Measurements from ENCODE around the gene PAGR1. TPM values are rescaled to one million over a fixed set of nuclear protein-coding genes. Genes with fewer than 3 reads are reported as not detected.

The PAGR1 gene
- total RNA-seq, 1 donor from 2014 or later, result 15.6 TPM

DNA sequence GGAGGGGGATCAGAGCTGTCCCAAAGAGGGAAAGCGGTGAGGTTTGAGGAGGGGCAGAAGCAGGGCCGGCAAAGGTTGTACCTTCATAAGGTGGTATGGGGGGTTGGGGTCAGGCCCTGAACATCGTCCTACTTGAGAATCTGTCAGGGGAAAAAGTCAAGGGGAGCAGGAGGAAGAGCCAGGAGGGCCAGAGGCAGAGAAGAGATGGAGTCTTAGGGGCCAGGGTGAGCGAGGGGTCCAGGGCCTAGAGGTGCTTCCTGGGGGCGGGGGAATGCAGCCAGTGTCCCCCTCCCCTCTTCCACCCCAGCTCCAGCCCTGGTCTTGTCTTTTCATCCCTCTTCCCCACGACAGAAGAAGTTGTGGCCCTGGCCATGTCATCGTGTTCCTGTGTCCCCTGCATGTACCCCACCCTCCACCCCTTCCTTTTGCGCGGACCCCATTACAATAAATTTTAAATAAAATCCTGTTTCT lies 5.2 kb upstream of the PAGR1 start:
- DNase-seq (ENCODE audit: low spot score), result no peak
- intact Hi-C loops (cut with DNase I), result no loop called here

DNA sequence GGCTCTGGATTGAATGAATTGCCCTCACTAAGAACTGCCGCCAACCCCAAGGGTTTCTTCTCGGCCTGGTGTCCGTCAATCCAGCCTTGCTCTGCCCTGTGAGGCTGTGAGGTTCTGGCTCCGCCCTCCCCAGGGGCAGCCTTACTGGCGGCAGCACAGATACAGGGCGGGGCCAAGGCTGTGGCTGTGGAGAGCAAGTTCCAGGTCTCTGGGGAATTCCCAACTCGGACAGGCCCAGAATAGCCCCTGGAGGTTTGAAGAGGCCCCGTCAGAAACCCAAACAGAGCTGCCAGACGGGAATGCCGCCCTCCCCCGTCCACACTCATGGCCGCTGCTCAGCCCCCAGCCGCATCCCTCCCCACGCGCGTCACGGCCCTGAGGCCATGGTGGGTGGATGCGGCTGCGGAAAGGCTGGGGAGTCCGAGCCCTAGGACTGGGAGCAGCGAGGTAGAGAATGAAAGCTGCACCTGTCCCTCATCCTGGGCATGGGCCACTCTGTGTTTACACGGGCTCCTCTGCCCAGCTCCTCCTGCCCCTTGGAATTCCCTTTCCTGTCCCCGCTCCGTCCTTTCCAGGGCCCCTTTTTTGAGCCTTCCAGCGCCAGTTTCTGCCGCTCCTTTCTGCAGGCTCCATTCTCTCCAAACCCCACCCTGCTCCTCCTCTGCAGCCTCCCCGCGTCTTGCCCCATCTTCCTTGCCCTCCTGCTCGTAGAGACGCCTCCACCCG lies 4.6 kb upstream of the PAGR1 start:
- DNase-seq (ENCODE audit: low spot score), result peak; percentile 98
- intact Hi-C loops (cut with DNase I), result no loop called here

DNA sequence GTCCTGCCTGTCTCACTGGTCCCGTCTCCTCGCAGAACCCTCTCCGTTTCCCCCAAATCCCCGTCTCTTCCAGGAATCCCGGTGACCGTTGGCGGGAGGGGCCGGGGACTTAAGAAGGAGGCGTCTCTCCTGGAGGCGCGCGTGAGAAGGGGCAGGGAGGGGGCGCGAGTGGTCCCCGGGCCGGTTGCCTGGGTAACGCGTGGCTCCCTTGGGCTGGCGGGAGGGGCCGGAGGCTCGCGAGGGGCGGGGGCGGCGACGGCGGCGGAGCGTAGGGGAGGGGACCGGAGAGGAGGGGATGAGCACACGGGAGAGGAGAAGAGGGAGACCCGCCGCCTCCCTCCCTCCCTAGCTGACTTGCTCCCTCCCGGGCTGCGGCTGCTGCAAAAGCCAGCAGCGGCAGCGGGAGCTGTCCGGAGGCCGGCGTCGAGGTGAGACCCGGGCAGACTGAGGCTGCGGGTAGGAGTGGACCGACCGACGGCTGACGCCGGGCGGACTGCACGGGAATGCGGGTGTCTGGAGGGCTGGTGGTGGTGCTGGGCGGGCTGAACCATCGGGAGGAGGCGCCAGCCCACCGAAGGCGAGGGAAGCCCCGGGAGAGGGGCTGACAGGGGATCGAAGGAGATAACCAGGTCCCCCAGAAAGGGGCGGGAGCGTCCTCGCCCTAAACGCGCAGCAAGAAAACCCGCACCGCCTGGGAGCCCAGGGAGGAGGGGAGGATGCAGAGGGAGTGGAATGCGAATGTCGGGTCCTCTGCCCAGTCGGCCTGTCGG lies 3.9 kb upstream of the PAGR1 start, which contains the start of gene PRRT2:
Gene PRRT2, plus strand, starts transcription at position 298 of the 770 bp plus-strand sequence. CDS start 862 bp downstream, outside the sequence.
- DNase-seq (ENCODE audit: low spot score), result no peak
- intact Hi-C loops (cut with DNase I), result no loop called here

DNA sequence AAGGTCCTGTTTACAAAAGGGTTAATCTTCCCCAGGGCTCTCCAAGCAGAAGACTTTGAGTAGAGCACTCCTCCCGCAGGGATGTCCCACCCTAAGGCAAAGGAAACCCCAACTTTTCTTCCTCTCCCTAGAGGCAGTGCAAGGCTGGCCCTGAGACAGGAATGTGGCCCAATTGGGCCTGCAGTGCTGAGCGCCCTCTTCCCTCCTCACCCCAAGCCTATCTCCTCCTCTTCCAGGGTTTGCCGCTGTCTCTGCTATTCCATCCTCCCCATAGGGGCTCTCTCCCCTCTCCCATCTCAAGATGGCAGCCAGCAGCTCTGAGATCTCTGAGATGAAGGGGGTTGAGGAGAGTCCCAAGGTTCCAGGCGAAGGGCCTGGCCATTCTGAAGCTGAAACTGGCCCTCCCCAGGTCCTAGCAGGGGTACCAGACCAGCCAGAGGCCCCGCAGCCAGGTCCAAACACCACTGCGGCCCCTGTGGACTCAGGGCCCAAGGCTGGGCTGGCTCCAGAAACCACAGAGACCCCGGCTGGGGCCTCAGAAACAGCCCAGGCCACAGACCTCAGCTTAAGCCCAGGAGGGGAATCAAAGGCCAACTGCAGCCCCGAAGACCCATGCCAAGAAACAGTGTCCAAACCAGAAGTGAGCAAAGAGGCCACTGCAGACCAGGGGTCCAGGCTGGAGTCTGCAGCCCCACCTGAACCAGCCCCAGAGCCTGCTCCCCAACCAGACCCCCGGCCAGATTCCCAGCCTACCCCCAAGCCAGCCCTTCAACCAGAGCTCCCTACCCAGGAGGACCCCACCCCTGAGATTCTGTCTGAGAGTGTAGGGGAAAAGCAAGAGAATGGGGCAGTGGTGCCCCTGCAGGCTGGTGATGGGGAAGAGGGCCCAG lies 3.0 kb upstream of the PAGR1 start:
- DNase-seq (ENCODE audit: low spot score), result no peak
- intact Hi-C loops (cut with DNase I), result no loop called here

DNA sequence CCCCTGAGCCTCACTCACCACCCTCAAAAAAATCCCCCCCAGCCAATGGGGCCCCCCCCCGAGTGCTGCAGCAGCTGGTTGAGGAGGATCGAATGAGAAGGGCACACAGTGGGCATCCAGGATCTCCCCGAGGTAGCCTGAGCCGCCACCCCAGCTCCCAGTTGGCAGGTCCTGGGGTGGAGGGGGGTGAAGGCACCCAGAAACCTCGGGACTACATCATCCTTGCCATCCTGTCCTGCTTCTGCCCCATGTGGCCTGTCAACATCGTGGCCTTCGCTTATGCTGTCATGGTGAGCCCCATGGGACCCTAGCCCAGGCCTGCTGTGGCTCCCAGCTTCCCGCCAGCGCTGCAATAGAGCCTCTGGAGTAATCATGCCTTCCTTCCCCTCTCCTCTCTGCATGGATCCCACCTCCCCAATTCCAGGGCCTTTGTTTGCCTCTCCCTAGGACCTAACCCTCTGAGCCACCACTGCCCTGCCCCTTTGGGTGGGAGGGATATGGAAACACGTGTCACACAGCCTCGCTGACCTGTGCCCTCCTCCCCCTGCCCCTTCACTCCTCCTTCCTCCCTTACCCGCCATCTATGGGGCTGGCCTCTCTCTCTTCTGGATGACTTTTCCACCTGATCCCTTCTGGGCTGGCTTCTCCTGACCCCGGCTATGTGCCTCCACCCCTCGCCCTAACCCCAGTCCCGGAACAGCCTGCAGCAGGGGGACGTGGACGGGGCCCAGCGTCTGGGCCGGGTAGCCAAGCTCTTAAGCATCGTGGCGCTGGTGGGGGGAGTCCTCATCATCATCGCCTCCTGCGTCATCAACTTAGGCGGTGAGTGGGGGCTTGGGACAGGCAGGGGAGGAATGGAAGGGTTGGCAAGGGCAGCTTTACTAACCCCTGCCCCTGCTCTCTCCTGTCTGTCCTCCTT lies 2.0 kb upstream of the PAGR1 start:
- intact Hi-C loops (cut with DNase I), result no loop called here
- no peak for DNase-seq (ENCODE audit: low spot score)

DNA sequence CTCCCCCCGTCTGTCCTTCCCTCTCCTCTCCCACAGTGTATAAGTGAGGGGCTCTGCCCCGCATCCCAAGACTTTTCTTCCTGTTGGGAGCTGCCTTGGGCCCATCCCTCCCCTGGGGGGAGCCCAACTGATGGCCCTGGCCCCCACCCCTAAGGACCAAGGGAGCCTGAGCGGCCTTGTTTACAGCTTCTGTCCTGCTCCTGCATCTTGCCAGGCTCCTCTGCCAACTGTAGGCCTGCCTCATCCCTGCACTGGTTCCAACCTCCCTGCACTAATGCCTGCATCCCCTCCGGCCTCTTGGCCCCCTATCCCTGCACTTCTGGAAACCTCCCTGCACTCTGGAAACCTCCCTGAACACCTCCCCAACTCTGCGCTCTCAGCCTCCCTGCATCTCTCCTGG lies 1.4 kb upstream of the PAGR1 start:
- no peak for DNase-seq (ENCODE audit: low spot score)
- intact Hi-C loops (cut with DNase I), result no loop called here

DNA sequence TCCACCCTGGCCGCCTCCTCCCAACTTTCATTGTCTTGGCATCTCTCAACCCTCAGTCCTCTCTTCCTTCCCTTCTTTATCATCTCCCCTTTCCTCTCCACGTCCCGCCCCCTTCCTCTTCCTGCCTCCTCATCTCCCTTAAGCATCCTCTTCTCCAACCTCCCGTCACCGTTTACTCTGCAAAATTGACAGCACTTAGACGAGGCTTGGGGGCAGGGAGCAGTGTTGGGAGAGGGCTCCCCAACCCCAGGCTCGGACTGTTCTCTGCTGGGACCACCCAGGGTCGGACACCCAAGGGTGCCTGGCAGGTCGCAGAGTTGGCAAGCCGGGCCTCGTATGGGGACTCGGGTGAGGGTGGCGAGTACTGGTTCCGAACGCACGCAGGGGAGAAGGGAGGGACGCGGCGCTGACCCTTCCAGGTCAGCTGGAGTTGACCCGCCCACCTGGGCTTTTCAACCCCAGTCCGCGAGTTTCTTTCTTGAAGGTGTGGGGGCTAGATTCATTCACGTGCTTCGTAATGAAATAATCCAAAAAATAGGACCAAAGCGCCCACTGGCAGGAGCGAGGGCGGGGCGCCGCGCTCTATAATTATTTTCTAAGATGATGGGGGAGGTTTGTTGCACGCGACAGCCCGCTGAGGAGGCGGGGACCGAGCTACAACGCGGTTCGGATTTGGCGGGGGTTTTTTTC lies 775 bp upstream of the PAGR1 start:
- no peak for DNase-seq (ENCODE audit: low spot score)
- intact Hi-C loops (cut with DNase I), result loop anchor here (5.0 kb wide), 2 partner anchors 47 to 157 kb away; partner anchors contain the start of genes CDIPT and TAOK2

DNA sequence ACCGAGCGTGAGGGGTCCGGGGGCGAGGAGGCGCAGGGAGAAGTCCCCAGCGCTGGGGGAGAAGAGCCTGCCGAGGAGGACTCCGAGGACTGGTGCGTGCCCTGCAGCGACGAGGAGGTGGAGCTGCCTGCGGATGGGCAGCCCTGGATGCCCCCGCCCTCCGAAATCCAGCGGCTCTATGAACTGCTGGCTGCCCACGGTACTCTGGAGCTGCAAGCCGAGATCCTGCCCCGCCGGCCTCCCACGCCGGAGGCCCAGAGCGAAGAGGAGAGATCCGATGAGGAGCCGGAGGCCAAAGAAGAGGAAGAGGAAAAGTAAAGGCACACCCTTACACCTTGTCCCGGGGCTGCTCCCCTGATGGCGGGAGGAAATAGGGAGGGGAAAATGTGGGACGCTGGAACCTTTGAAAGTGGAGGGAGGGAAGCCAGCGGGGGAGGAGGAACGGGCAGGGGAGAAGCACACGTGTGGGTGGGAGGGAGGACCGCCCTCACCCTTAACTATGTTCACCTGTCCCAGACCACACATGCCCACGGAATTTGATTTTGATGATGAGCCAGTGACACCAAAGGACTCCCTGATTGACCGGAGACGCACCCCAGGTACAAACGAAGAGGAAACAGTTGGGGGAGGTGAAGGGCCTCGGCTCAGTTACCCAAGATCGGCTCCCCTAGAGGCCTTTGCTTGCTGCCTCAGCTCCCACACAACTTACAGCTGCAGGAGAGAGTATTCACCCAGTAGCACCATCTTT lies 916 bp downstream of the PAGR1 start:
- intact Hi-C loops (cut with DNase I), result loop anchor here (1.0 to 5.0 kb wide), 3 partner anchors 27 to 155 kb away; partner anchors contain the start of genes CDIPT, KIF22 and TAOK2
- DNase-seq (ENCODE audit: low spot score), result no peak

DNA sequence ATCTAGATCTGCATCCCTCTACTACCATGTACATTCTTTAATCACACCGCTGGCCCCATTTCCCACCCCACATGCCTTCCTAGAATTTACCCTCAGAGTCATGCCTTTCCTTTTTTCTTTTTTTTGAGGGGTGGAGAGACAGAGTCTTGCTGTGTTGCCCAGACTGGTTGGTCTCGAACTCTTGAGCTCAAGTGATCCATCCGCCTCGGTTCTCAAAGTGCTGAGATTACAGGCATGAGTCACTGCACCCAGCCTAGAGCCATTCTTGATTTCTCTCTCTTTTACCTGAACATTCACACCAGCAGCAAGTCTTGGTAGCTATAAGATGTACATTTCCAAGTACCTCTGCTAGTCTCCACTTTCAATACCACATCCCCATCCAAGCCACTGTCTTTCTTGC lies 2.1 kb downstream of the PAGR1 start:
- no peak for DNase-seq (ENCODE audit: low spot score)
- intact Hi-C loops (cut with DNase I), result loop anchor here (5.0 kb wide), 2 partner anchors 44 to 154 kb away; partner anchors contain the start of genes CDIPT and TAOK2

DNA sequence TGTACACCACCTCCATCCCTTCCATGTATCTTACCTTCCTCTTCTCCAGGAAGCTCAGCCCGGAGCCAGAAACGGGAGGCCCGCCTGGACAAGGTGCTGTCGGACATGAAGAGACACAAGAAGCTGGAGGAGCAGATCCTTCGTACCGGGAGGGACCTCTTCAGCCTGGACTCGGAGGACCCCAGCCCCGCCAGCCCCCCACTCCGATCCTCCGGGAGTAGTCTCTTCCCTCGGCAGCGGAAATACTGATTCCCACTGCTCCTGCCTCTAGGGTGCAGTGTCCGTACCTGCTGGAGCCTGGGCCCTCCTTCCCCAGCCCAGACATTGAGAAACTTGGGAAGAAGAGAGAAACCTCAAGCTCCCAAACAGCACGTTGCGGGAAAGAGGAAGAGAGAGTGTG lies 3.6 kb downstream of the PAGR1 start:
- no peak for DNase-seq (ENCODE audit: low spot score)
- intact Hi-C loops (cut with DNase I), result loop anchor here (5.0 kb wide), 2 partner anchors 43 to 153 kb away; partner anchors contain the start of genes CDIPT and TAOK2

DNA sequence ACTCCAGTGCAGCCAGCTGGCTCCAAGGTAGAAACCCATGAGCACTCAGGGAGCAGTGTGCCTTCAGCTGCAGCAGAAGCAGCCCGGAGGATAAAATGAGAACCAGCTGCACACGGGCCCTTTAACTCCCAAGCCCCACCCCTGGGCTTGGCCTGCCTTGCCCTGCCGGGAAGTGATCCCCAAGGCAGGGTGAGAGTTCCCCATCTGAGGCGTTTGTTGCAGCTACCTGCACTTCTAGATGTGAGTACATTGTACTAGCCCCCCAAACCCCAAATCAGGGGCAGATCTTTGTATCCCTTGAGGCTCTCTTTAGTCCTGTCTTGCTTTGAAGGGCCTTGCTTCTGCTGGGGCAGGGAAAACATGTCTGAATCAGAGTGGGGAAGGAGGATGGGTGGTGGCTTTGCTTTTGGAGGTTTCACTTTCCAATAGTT lies 4.3 kb downstream of the PAGR1 start, which contains the start of gene MVP:
Gene MVP, plus strand, starts transcription at position 192 of the 431 bp plus-strand sequence. CDS start 10,088 bp downstream, outside the sequence.
- intact Hi-C loops (cut with DNase I), result no loop called here
- peak; percentile 91 for DNase-seq (ENCODE audit: low spot score)

DNA sequence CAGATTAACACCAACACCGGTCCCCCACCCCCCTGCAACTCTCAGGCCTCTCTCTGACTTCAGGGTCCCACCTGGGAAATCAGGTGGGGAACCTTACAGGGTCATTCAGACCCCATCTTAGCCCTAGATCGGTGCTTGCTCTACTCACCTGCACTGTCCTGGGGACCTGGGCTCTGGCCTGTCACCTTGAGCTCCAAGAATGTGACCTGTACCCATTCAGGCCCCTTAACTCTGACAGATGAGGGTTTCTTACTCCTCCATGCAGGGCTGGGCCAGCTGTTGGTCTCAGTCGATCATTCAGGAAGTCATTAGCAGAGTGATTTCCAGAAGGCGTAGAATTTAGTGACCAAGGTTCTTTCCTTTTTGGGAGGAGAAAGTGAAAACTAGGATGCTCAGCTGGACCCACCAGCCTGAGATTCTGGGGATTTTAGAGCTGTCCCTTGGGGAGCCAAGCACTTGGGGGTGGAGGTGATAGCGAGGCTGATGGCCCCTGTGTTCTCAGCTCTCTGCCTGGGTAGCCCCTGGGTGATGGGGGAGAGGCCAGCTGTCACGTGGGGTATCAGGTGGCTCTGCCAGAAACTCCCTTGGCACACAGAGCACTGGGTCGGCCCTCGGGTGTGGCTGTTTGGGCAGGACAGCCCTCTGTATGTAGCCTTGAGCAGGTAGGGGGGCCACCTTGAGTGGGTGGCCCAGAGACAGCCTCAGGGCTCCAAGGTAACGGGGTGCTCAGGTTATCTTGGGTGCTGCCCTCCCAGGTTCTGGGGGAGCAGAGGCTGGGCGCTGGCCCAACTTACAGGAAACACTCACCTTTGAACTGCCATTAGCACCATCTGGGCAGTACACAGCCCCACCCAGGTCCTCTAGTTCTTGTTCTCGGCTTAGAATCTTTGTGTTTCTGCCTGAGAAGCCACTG lies 5.0 kb downstream of the PAGR1 start:
- intact Hi-C loops (cut with DNase I), result no loop called here
- DNase-seq (ENCODE audit: low spot score), result no peak

DNA sequence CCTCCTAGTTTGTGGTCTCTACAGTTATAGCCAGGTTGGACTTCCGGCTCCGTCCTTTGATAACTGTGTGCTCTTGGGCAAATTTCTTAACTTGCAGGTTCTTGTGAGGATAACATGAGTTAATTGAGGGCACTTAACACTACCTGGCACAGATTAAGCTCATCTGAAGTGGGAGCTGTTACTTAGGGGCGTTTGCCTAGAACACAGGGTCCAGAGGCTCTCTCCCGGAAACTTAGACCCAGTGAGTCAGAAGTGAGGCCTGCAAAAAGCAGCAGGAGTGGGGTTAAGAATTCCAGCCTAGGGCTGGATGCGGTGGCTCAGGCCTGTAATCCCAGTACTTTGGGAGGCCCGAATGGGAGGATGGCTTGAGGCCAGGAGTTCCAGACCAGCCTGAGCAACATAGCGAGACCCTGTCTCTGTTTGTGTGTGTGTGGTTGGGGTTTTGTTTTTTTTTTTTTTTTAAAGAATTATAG lies 5.7 kb downstream of the PAGR1 start:
- no peak for DNase-seq (ENCODE audit: low spot score)
- intact Hi-C loops (cut with DNase I), result no loop called here

DNA sequence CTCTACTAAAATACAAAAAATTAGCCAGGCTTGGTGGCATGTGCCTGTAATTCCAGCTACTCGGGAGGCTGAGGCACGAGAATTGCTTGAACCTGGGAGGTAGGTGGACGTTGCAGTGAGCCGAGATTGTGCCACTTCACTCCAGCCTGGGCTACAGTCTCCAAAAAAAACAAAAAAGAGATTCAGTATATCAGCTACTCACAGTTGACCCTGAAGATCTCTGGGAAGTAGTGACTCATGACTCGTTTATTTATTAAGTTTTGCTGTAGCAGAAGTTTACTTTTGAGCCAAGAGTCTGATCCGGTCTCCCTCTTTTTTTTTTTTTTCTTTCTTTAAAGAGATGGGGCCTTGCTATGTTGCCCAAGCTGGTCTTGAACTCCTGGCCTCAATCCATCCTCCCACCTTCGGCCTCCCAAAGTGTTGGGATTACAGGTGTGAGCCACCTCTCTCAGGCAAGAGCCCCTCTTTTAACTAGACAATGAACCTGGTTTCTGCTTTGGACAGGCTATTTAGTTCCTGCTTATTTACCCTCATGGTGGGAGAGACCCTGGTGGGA lies 8.7 kb downstream of the PAGR1 start:
- intact Hi-C loops (cut with DNase I), result no loop called here
- DNase-seq (ENCODE audit: low spot score), result no peak

DNA sequence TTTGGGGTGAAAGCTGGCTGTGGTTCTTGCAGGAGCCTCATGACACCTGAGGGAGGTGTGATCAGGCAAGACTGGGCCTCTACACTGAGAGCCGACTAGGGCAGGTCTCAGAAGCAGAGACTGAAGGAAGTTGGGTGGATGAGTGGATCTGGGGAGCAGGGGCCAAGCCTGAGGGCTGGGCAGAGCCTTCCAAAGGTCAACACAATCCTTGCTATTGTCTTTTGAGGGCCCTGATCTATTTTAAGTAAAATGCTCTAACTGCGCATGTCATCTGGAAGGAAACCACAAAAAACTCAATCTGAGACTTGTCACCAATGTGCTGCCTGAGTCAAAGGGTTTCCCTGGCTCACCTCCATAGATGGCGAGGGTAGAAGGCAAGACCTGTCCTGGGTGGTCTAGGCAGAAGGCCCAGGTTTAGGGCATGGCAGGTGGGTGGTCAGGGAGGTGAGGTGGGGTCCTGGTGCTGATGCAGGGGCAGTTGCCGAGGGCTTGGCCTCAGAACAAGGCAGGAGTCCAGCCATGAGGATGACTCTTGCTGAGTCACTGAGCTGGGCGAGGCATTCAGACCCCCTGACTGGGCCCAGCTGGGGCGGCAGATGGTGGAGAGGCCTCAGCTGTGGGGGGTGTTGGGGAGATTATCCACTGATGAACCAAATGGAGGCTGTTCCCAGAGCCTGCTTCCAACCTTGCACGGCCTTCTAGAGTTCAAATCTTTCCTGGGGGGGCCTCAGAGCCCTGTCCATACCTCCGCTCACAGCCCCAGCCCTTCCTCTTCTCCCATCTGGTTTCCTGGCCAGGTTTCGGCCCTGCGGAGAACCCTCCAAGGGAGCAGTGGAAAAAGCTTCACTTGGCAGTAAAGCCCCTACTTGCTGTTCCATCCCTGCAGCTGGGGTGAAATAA lies 9.4 kb downstream of the PAGR1 start:
- no peak for DNase-seq (ENCODE audit: low spot score)
- intact Hi-C loops (cut with DNase I), result no loop called here
